Liver (tissue), 9 donors: ENCODE data around the gene SEMA5A. TPM values are rescaled to one million over a fixed set of nuclear protein-coding genes. Genes with fewer than 3 reads are reported as not detected.

Experiments
- DNase-seq: peaks from one replicate; pipeline ENCODE4 v3.0.0-alpha.2; 2017; ENCODE audit warnings: low spot score
- H3K27ac ChIP-seq, 2 donors: one replicate each; pipeline ENCODE4 v1.7.0; 2013; ENCODE audit warnings: inconsistent platforms in 2 of 2, low read length in 2 of 2, control low read depth in 1 of 2, low read depth in 1 of 2, mild to moderate bottlenecking in 1 of 2
- H3K27me3 ChIP-seq, 4 donors: one replicate each; pipeline versions ENCODE4 v1.6.1 to v1.7.0; 2013; ENCODE audit warnings: low read length in 3 of 4, inconsistent platforms in 1 of 4, mild to moderate bottlenecking in 1 of 4, moderate library complexity in 1 of 4; ENCODE audit not compliant: control insufficient read depth in 4 of 4, insufficient read depth in 4 of 4
- H3K36me3 ChIP-seq, 4 donors: one replicate each; pipeline versions ENCODE4 v1.6.1 to v1.7.0; 2013; ENCODE audit warnings: low read length in 3 of 4, mild to moderate bottlenecking in 3 of 4, low read depth in 1 of 4, moderate library complexity in 1 of 4; ENCODE audit not compliant: control insufficient read depth in 4 of 4, insufficient read depth in 3 of 4
- H3K4me1 ChIP-seq, 4 donors: one replicate each; pipeline versions ENCODE4 v1.6.1 to v1.7.0; 2013; ENCODE audit warnings: low read length in 3 of 4, mild to moderate bottlenecking in 3 of 4, moderate library complexity in 1 of 4; ENCODE audit not compliant: control insufficient read depth in 4 of 4, insufficient read depth in 4 of 4
- H3K4me3 ChIP-seq, 3 donors: one replicate each; pipeline versions ENCODE4 v1.6.1 to v1.7.0; 2013; ENCODE audit warnings: low read length in 3 of 3, control low read depth in 1 of 3, low read depth in 1 of 3, mild to moderate bottlenecking in 1 of 3
- H3K9ac ChIP-seq, 2 donors: one replicate each; pipeline ENCODE4 v1.7.0; 2013; ENCODE audit warnings: low read length in 2 of 2, mild to moderate bottlenecking in 2 of 2, moderate library complexity in 2 of 2, control low read depth in 1 of 2, low read depth in 1 of 2
- H3K9me3 ChIP-seq, 4 donors: one replicate each; pipeline versions ENCODE4 v1.6.1 to v1.7.0; 2013; ENCODE audit warnings: low read length in 3 of 4; ENCODE audit not compliant: control insufficient read depth in 4 of 4
- CTCF ChIP-seq: fragments of 150-350 bp; IDR thresholded peaks from 2 replicates; pipeline ENCODE4 v1.5.1; 2017; ENCODE audit warnings: improper control_type of control experiment, low read depth, low read length; ENCODE audit not compliant: missing input control
- EGR1 ChIP-seq, 2 donors: IDR thresholded peaks; 2 replicates each; pipeline ENCODE4 v1.6.1; 2016 to 2018; ENCODE audit warnings: antibody characterized with exemption in 2 of 2, low read depth in 2 of 2
- FOXA1 ChIP-seq: IDR thresholded peaks from 2 replicates; pipeline ENCODE4 v1.6.1; 2016; ENCODE audit warnings: antibody characterized with exemption
- FOXA2 ChIP-seq: IDR thresholded peaks from 2 replicates; pipeline ENCODE4 v1.6.1; 2016; ENCODE audit warnings: antibody characterized with exemption
- HNF4A ChIP-seq, 2 donors: conservative IDR thresholded peaks; 2 replicates each; pipeline ENCODE4 v1.6.1; 2016; ENCODE audit warnings: antibody characterized with exemption in 2 of 2, mild to moderate bottlenecking in 2 of 2
- HNF4G ChIP-seq: IDR thresholded peaks from 2 replicates; pipeline ENCODE4 v1.6.1; 2016; ENCODE audit warnings: antibody characterized with exemption
- JUND ChIP-seq, 2 donors: IDR thresholded peaks; 2 replicates each; pipeline ENCODE4 v1.6.1; 2016; ENCODE audit warnings: antibody characterized with exemption in 2 of 2
- NR2F2 ChIP-seq: IDR thresholded peaks from 2 replicates; pipeline ENCODE4 v1.6.1; 2016; ENCODE audit warnings: antibody characterized with exemption
- RAD21 ChIP-seq, 2 donors: IDR thresholded peaks; 2 replicates each; pipeline ENCODE4 v1.6.1; 2016; ENCODE audit warnings: antibody characterized with exemption in 2 of 2, mild to moderate bottlenecking in 2 of 2
- RXRA ChIP-seq, 2 donors: IDR thresholded peaks; 2 replicates each; pipeline ENCODE4 v1.6.1; 2017 to 2018; ENCODE audit warnings: antibody characterized with exemption in 2 of 2, mild to moderate bottlenecking in 1 of 2
- SP1 ChIP-seq: IDR thresholded peaks from 2 replicates; pipeline ENCODE4 v1.6.1; 2018; ENCODE audit warnings: antibody characterized with exemption, mild to moderate bottlenecking
- TAF1 ChIP-seq: conservative IDR thresholded peaks from 2 replicates; pipeline ENCODE4 v1.6.1; 2016; ENCODE audit warnings: antibody characterized with exemption, mild to moderate bottlenecking
- YY1 ChIP-seq: IDR thresholded peaks from 2 replicates; pipeline ENCODE4 v1.6.1; 2016; ENCODE audit warnings: antibody characterized with exemption, mild to moderate bottlenecking
- ZBTB33 ChIP-seq: IDR thresholded peaks from 2 replicates; pipeline ENCODE4 v1.6.1; 2016; ENCODE audit warnings: antibody characterized with exemption
- WGBS: extraction: QIAGEN DNeasy Blood & Tissue Kit; methylation state at CpG from one replicate; pipeline ENCODE4 v1.1.7; 2013; 5-methylcytosine and 5-hydroxymethylcytosine counted together
- polyA plus RNA-seq, 2 donors: library from polyadenylated mRNA; stranded (reverse) in 1 of 2; unstranded in 1 of 2; fragments of 200-250 nt in 1 of 2; fragments of >200 nt in 1 of 2; fragmentation: Nextera tagmentation in 1 of 2; extraction: Ambion mirVana in 1 of 2; gene quantifications; one replicate each; pipeline versions ENCODE4 v1.2.1 to v1.2.3, GENCODE V29; 2013 to 2015
- total RNA-seq, 2 donors: library from RNA; depleted of rRNA; stranded (reverse); fragments of >200 nt; gene quantifications; one replicate each; pipeline ENCODE4 v1.2.3, GENCODE V29; 2014
- TF ChIP-seq, protein P1 (sequence below): IDR thresholded peaks from 2 replicates; pipeline ENCODE4 v1.6.1; 2016; ENCODE audit warnings: antibody characterized with exemption
- donor health status: healthy.
- donor health status: healthy.
- donor health status: healthy.
- donor health status: healthy.
- donor health status: healthy.

Gene SEMA5A
- total and polyA plus RNA-seq, 4 donors = 1.1 to 5.8 (median 3.2) TPM

DNA sequence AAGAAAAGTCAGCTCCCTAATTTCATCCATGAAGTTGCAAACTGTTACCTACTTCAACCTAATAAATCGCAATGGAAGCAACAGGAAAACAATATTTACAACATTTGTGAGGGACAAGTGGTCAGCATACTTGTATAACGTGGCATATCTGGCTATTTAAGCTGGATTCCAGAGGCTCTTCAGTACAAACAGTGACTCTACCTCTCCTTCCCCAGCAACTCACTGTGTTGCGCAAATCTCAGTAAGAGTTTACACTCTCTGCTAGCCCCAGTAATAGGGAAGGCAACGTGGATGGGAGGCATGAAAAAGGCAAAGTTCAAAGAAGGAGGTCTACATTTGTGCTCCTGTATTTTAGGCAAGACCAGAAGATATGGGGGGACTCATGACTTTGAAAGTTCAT is 18.9 kb upstream of the SEMA5A start (continued):
- no peak for TF ChIP-seq TAF1

- Histone ChIP-seq H3K4me3 (no peak overlapping the region), H3K36me3 (no peaks in the 10 kb centered on the region), H3K9me3 (no peaks in the 10 kb centered on the region), H3K27ac (no peak overlapping the region), H3K4me1 (peaks cover 0 to 9% (median 3%) of the 10 kb centered on the region in 4 donors), H3K27me3 (no peaks in the 10 kb centered on the region), H3K9ac (no peak overlapping the region)
- DNase-seq = no peak
- WGBS = 87% methylated on average over 7 of the region's 7 CpGs
- TF ChIP-seq RXRA (IDR thresholded peaks at IDR 0.05) (no peak), RAD21 (IDR thresholded peaks at IDR 0.05) (no peak)
Measured at GRCh38 chr5:9562141-9562540, 16.3 kb upstream of the SEMA5A start.

GRCh38 chr5:9559965-9560364 is 14.1 kb upstream of the SEMA5A start:
- Histone ChIP-seq H3K27ac (no peak overlapping the region), H3K9ac (no peak overlapping the region), H3K9me3 (no peaks in the 10 kb centered on the region), H3K4me3 (no peak overlapping the region), H3K27me3 (no peaks in the 10 kb centered on the region), H3K36me3 (no peaks in the 10 kb centered on the region), H3K4me1 (peaks cover 0 to 9% (median 3%) of the 10 kb centered on the region in 4 donors)
- DNase-seq = no peak
- 80% methylated on average over 3 of the region's 3 CpGs for WGBS
- TF ChIP-seq RAD21 (IDR thresholded peaks at IDR 0.05) (no peak), YY1 (no peak), RXRA (IDR thresholded peaks at IDR 0.05) (no peak), TAF1 (no peak), NR2F2 (no peak), CTCF (no peak), HNF4G (no peak), JUND (IDR thresholded peaks at IDR 0.05) (no peak), FOXA2 (no peak), HNF4A (conservative IDR thresholded peaks at IDR 0.05) (no peak), FOXA1 (no peak), SP1 (no peak), ZBTB33 (no peak), EGR1 (IDR thresholded peaks at IDR 0.05; ENCODE audit: low read depth in 2 of 2) (no peak)
- TF ChIP-seq, protein P1, sequence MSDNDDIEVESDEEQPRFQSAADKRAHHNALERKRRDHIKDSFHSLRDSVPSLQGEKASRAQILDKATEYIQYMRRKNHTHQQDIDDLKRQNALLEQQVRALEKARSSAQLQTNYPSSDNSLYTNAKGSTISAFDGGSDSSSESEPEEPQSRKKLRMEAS = no peak
